HG03342 (cell line): ENCODE data around the gene PXMP2.
"Not testable (repeated sequence)": the region's sequence is repeated elsewhere in the genome, so short reads cannot be mapped to it uniquely, and the experiment has no call there.

Experiments used
- ATAC-seq: cut with Tn5 transposase; IDR thresholded peaks from one replicate; pipeline ENCODE4 v1.9.1; 2021; ENCODE audit warnings: mild to moderate bottlenecking, moderate library complexity; ENCODE audit not compliant: unreplicated experiment

PXMP2 gene

GRCh38 chr12:132690112-132690511 is 2.7 kb downstream of the PXMP2 start:
- ATAC-seq = no peak

- ATAC-seq = not testable (repeated sequence)
Observed at GRCh38 chr12:132692030-132692429, 4.6 kb downstream of the PXMP2 start.

GRCh38 chr12:132694888-132695287 is 7.5 kb downstream of the PXMP2 start:
- not testable (repeated sequence) for ATAC-seq

GRCh38 chr12:132695431-132695830 is 8.0 kb downstream of the PXMP2 start:
- ATAC-seq = no peak

GRCh38 chr12:132698341-132698740 is 11.0 kb downstream of the PXMP2 start:
- ATAC-seq = no peak

- ATAC-seq = no peak
Observed at GRCh38 chr12:132700212-132700822, 12.9 kb downstream of the PXMP2 start.

- no peak for ATAC-seq
Observed at GRCh38 chr12:132702640-132703039, 15.3 kb downstream of the PXMP2 start.

- ATAC-seq = no peak
Observed at GRCh38 chr12:132703641-132704040, 16.3 kb downstream of the PXMP2 start.

- ATAC-seq = no peak
Observed at GRCh38 chr12:132707241-132707640, 19.9 kb downstream of the PXMP2 start.

- no peak for ATAC-seq
Observed at GRCh38 chr12:132708150-132708549, 20.8 kb downstream of the PXMP2 start.

GRCh38 chr12:132710043-132710404 is 22.6 kb downstream of the PXMP2 start:
- peak; percentile 27 for ATAC-seq

GRCh38 chr12:132710405-132711079 is 23.2 kb downstream of the PXMP2 start, which contains the start of gene PGAM5:
Gene PGAM5 (plus strand): TSS chr12:132710842. CDS start chr12:132710877, 35 bp downstream.
- peak; percentile 88 for ATAC-seq

GRCh38 chr12:132711080-132711843 is 23.9 kb downstream of the PXMP2 start:
- peak; percentile 20 for ATAC-seq

GRCh38 chr12:132713123-132713522 is 25.7 kb downstream of the PXMP2 start:
- no peak for ATAC-seq

- no peak for ATAC-seq
Observed at GRCh38 chr12:132715874-132716273, 28.5 kb downstream of the PXMP2 start.

GRCh38 chr12:132716356-132716755 is 29.0 kb downstream of the PXMP2 start:
- no peak for ATAC-seq

GRCh38 chr12:132717011-132717410 is 29.6 kb downstream of the PXMP2 start:
- ATAC-seq = no peak

- ATAC-seq = no peak
Observed at GRCh38 chr12:132717531-132718387, 30.4 kb downstream of the PXMP2 start.

- no peak for ATAC-seq
Observed at GRCh38 chr12:132718644-132719043, 31.3 kb downstream of the PXMP2 start.

GRCh38 chr12:132719141-132719953 is 32.0 kb downstream of the PXMP2 start:
- ATAC-seq = no peak
